Fibroblast of lung (primary cell): ENCODE results near the gene ANKFN1. TPM values are rescaled to one million over a fixed set of nuclear protein-coding genes. Genes with fewer than 3 reads are reported as not detected.

Experiments
- DNase-seq, 2 donors: peaks; one replicate each; pipeline versions ENCODE4 v3.0.0 to v3.0.0-alpha.2; 2010; ENCODE audit warnings: low read depth in 2 of 2
- H2AFZ ChIP-seq: 2 replicates; pipeline ENCODE4 v1.5.1; 2012; ENCODE audit warnings: low read length, control low read depth, inconsistent platforms
- H3K27ac ChIP-seq: 2 replicates; pipeline ENCODE4 v1.5.1; 2011; ENCODE audit warnings: low read length, control low read depth; ENCODE audit not compliant: insufficient read depth
- H3K27me3 ChIP-seq: 2 replicates; pipeline ENCODE4 v1.5.1; 2011; ENCODE audit warnings: mild to moderate bottlenecking, low read length; ENCODE audit not compliant: control insufficient read depth, insufficient read depth
- H3K36me3 ChIP-seq: 2 replicates; pipeline ENCODE4 v1.5.1; 2011; ENCODE audit warnings: low read length; ENCODE audit not compliant: control insufficient read depth, insufficient read depth
- H3K4me1 ChIP-seq: 2 replicates; pipeline ENCODE4 v1.5.1; 2011; ENCODE audit warnings: low read length; ENCODE audit not compliant: control insufficient read depth, insufficient read depth; ENCODE audit errors: extremely low read depth
- H3K4me2 ChIP-seq: 2 replicates; pipeline ENCODE4 v1.5.1; 2011; ENCODE audit warnings: low read length, control low read depth; ENCODE audit not compliant: insufficient read depth; ENCODE audit errors: extremely low read depth
- H3K4me3 ChIP-seq, 4 experiments: fragments of 200-600 bp in 1 of 4; sonication (generic) in 1 of 4; replicated peaks in 1 of 4; 2 replicates each; pipeline ENCODE4 v1.5.1; 2011 to 2016; ENCODE audit warnings: low read length in 4 of 4, low read depth in 3 of 4, mild to moderate bottlenecking in 3 of 4, control low read depth in 2 of 4, inconsistent platforms in 1 of 4, mixed read lengths in 1 of 4; ENCODE audit not compliant: insufficient read depth in 1 of 4; ENCODE audit errors: control extremely low read depth in 1 of 4
- H3K79me2 ChIP-seq: 2 replicates; pipeline ENCODE4 v1.5.1; 2012; ENCODE audit warnings: mild to moderate bottlenecking, low read length, inconsistent platforms; ENCODE audit not compliant: control insufficient read depth, insufficient read depth
- H3K9ac ChIP-seq: 2 replicates; pipeline ENCODE4 v1.5.1; 2011; ENCODE audit warnings: mild to moderate bottlenecking, low read length, control low read depth; ENCODE audit not compliant: insufficient read depth
- H3K9me3 ChIP-seq: 2 replicates; pipeline ENCODE4 v1.5.1; 2012; ENCODE audit warnings: low read depth, low read length; ENCODE audit not compliant: control insufficient read depth, insufficient read depth
- H4K20me1 ChIP-seq: 2 replicates; pipeline ENCODE4 v1.5.1; 2011; ENCODE audit warnings: low read length; ENCODE audit not compliant: control insufficient read depth, insufficient read depth; ENCODE audit errors: extremely low read depth
- EZH2 ChIP-seq: IDR thresholded peaks from 2 replicates; pipeline ENCODE4 v1.5.1; 2012; ENCODE audit warnings: low read length, control low read depth, mild to moderate bottlenecking; ENCODE audit errors: missing control alignments
- polyA plus RNA-seq, 2 donors: library from polyadenylated mRNA; depleted of rRNA in 1 of 2; stranded (reverse) in 1 of 2; unstranded in 1 of 2; fragments of >200 nt; gene quantifications; 2 replicates each; pipeline ENCODE4 v1.2.1, GENCODE V29; 2011 to 2012; ENCODE audit warnings: missing spikeins in 1 of 2
- total RNA-seq: library from RNA; depleted of rRNA; stranded (reverse); fragments of >200 nt; gene quantifications from 2 replicates; pipeline ENCODE4 v1.2.1, GENCODE V29; 2014
- TF ChIP-seq, protein P1 (sequence below), 2 donors: IDR thresholded peaks in 1 of 2; conservative IDR thresholded peaks in 1 of 2; 1 replicate in 1 of 2; 2 replicates in 1 of 2; pipeline ENCODE4 v1.5.1; 2011 to 2012; ENCODE audit warnings: low read length in 2 of 2, control low read depth in 1 of 2, inconsistent platforms in 1 of 2, low read depth in 1 of 2, mild to moderate bottlenecking in 1 of 2

ANKFN1 gene
- total and polyA plus RNA-seq, 2 donors (not counting 1 experiment from before 2014, with no cell fraction given) = 0.19 TPM; not detected in 1

DNA sequence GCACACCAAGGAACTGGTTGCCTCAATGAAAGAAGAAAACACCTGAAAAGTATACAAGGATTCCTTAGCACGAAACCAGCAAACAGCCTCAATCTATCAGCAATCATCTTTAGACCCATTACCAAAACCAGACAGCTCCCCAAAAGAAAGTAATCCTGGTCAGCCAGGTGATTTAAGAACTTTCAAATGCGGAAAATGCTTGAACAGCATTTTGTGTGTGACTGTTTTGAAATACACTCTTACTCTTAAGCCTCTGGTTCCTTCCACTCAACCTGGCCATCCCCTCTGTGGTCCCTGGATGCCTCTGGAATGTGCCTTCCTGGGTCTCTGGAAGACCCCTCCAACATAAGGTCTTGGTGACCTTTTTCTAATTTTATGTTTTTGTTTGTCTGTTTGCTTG lies 369.8 kb downstream of the ANKFN1 start:
- no peaks in the 10 kb centered on the region for H3K4me1 ChIP-seq
- no peaks in the 10 kb centered on the region for H4K20me1 ChIP-seq
- H3K4me2 ChIP-seq = no peak overlapping the region
- no peak for DNase-seq
- H3K4me3 ChIP-seq = no peak overlapping the region
- H3K9me3 ChIP-seq = no peaks in the 10 kb centered on the region
- no peak overlapping the region for H3K27ac ChIP-seq
- H3K36me3 ChIP-seq = no peaks in the 10 kb centered on the region
- no peaks in the 10 kb centered on the region for H3K79me2 ChIP-seq
- TF ChIP-seq, protein P1, sequence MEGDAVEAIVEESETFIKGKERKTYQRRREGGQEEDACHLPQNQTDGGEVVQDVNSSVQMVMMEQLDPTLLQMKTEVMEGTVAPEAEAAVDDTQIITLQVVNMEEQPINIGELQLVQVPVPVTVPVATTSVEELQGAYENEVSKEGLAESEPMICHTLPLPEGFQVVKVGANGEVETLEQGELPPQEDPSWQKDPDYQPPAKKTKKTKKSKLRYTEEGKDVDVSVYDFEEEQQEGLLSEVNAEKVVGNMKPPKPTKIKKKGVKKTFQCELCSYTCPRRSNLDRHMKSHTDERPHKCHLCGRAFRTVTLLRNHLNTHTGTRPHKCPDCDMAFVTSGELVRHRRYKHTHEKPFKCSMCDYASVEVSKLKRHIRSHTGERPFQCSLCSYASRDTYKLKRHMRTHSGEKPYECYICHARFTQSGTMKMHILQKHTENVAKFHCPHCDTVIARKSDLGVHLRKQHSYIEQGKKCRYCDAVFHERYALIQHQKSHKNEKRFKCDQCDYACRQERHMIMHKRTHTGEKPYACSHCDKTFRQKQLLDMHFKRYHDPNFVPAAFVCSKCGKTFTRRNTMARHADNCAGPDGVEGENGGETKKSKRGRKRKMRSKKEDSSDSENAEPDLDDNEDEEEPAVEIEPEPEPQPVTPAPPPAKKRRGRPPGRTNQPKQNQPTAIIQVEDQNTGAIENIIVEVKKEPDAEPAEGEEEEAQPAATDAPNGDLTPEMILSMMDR (conservative IDR thresholded peaks at IDR 0.05 in 1 of 2, IDR thresholded peaks at IDR 0.05 in 1 of 2; ENCODE audit: low read depth in 1 of 2, low read length in 2 of 2) = no peak
- TF ChIP-seq EZH2 = no peak
- no peak overlapping the region for H3K9ac ChIP-seq
- H3K27me3 ChIP-seq = no peaks in the 10 kb centered on the region
- H2AFZ ChIP-seq = no peak overlapping the region

DNA sequence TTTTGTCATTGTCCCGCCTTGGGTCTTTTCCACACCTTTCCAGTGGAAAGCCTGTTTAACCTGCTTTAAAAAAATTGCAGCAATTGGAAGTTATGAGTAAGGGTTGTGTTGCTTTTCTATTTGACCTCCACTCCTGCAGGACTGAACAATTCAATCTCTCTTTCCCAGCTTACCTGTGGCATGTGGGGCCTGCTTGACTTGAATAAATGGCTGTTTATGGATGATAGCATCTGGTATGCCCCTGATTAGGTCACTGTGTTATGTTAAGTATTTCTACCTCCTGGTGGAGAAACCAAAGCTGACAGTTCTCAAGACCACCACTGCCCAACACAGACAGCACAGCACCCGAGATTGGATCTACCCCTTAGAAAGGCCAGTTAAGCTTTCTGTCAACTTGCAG lies 375.4 kb downstream of the ANKFN1 start:
- no peaks in the 10 kb centered on the region for H3K27me3 ChIP-seq
- no peak for TF ChIP-seq EZH2
- TF ChIP-seq, protein P1 (conservative IDR thresholded peaks at IDR 0.05 in 1 of 2, IDR thresholded peaks at IDR 0.05 in 1 of 2; ENCODE audit: low read depth in 1 of 2, low read length in 2 of 2) = no peak
- H2AFZ ChIP-seq = no peak overlapping the region
- DNase-seq = no peak
- no peaks in the 10 kb centered on the region for H3K79me2 ChIP-seq
- no peaks in the 10 kb centered on the region for H3K36me3 ChIP-seq
- no peak overlapping the region for H3K4me3 ChIP-seq
- H3K4me2 ChIP-seq = no peak overlapping the region
- no peaks in the 10 kb centered on the region for H3K9me3 ChIP-seq
- H3K27ac ChIP-seq = no peak overlapping the region
- H3K9ac ChIP-seq = no peak overlapping the region
- no peaks in the 10 kb centered on the region for H3K4me1 ChIP-seq
- no peaks in the 10 kb centered on the region for H4K20me1 ChIP-seq

DNA sequence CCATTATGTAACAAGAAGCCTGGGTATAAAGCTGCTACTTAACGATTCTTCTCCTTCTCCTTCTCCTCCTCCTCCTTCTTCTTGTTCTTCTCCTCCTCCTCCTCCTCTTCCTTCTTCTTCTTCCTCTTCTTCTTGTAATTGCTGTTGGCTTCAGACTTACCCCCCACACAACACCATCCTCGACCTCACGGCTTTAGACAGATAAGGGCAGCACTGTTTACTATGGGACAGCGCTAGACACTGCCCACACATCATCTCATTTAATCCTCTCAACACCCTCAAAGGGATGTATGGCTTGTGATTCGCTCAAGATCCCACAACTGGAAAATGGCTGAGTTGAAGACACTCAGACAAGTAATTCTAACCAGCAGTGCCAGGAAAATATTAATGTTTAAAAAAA lies 379.7 kb downstream of the ANKFN1 start:
- no peak for DNase-seq
- Histone ChIP-seq H3K4me3 (no peak overlapping the region), H3K4me1 (no peaks in the 10 kb centered on the region), H3K27me3 (no peaks in the 10 kb centered on the region), H3K4me2 (no peak overlapping the region), H3K79me2 (no peaks in the 10 kb centered on the region), H3K27ac (no peak overlapping the region), H3K9me3 (no peaks in the 10 kb centered on the region), H4K20me1 (no peaks in the 10 kb centered on the region), H3K9ac (no peak overlapping the region), H2AFZ (no peak overlapping the region), H3K36me3 (no peaks in the 10 kb centered on the region)
- TF ChIP-seq EZH2 = no peak
- TF ChIP-seq, protein P1 (conservative IDR thresholded peaks at IDR 0.05 in 1 of 2, IDR thresholded peaks at IDR 0.05 in 1 of 2; ENCODE audit: low read depth in 1 of 2, low read length in 2 of 2) = no peak
